ENCODE measurements around the gene PLPP2.

The PLPP2 gene

GRCh38 chr19:305240-306150, 14.3 kb upstream of the PLPP2 start:
- no peak for TF ChIP-seq CTCF (IDR thresholded peaks at IDR 0.05; ENCODE audit: insufficient read depth, low read depth, low read length, missing control alignments)
- DNase-seq (ENCODE audit: low read depth), result no peak
- no peak overlapping the region for H3K4me3 ChIP-seq (ENCODE audit: low read depth, low read length)

- no peak overlapping the region for H3K4me3 ChIP-seq (ENCODE audit: low read depth, low read length)
- TF ChIP-seq CTCF (IDR thresholded peaks at IDR 0.05; ENCODE audit: insufficient read depth, low read depth, low read length, missing control alignments), result no peak
- no peak for DNase-seq (ENCODE audit: low read depth)
These were observed 5.4 kb upstream of the PLPP2 start for GRCh38 chr19:296476-297225.

- H3K4me3 ChIP-seq (ENCODE audit: low read depth, low read length), result no peak overlapping the region
- no peak for DNase-seq (ENCODE audit: low read depth)
- no peak for TF ChIP-seq CTCF (IDR thresholded peaks at IDR 0.05; ENCODE audit: insufficient read depth, low read depth, low read length, missing control alignments)
These were observed 4.6 kb upstream of the PLPP2 start for GRCh38 chr19:295687-296370.

- peak; percentile 24 for DNase-seq (ENCODE audit: low read depth)
- H3K4me3 ChIP-seq (ENCODE audit: low read depth, low read length), result no peak overlapping the region
- peak; percentile 79 for TF ChIP-seq CTCF (IDR thresholded peaks at IDR 0.05; ENCODE audit: insufficient read depth, low read depth, low read length, missing control alignments)
These were observed 3.9 kb upstream of the PLPP2 start for GRCh38 chr19:294946-295686.

- no peak for TF ChIP-seq CTCF (IDR thresholded peaks at IDR 0.05; ENCODE audit: insufficient read depth, low read depth, low read length, missing control alignments)
- DNase-seq (ENCODE audit: low read depth), result no peak
- no peak overlapping the region for H3K4me3 ChIP-seq (ENCODE audit: low read depth, low read length)
These were observed 3.2 kb upstream of the PLPP2 start for GRCh38 chr19:294341-294945.

Data from GM12865 (cell line).